GM12878 (cell line): ENCODE measurements around the gene PGAM1.

ENCODE experiments used
- BRCA1 ChIP-seq: IDR thresholded peaks from 2 replicates; pipeline ENCODE4 v1.6.1; 2011; ENCODE audit warnings: low read depth, low read length, improper control_type of control experiment
- SUZ12 ChIP-seq: fragments of 200-600 bp; sonication (generic); IDR thresholded peaks from one replicate; pipeline ENCODE4 v1.6.1; 2018; ENCODE audit warnings: antibody characterized with exemption, mild to moderate bottlenecking; ENCODE audit not compliant: unreplicated experiment
- TF ChIP-seq, protein P1 (sequence below), 3 experiments: IDR thresholded peaks in 2 of 3; conservative IDR thresholded peaks in 1 of 3; 2 replicates each; pipeline ENCODE4 v1.5.1; 2011; ENCODE audit warnings: low read depth in 3 of 3, low read length in 3 of 3, mild to moderate bottlenecking in 3 of 3, control low read depth in 2 of 3, moderate library complexity in 2 of 3, inconsistent platforms in 1 of 3, mixed read lengths in 1 of 3; ENCODE audit not compliant: control insufficient read depth in 2 of 3, insufficient read depth in 1 of 3; ENCODE audit errors: extremely low read depth in 1 of 3
- TF ChIP-seq, protein P2 (sequence below): fragments of 450-650 bp; IDR thresholded peaks from 2 replicates; pipeline ENCODE4 v1.6.1; 2016; ENCODE audit warnings: mild to moderate bottlenecking

DNA sequence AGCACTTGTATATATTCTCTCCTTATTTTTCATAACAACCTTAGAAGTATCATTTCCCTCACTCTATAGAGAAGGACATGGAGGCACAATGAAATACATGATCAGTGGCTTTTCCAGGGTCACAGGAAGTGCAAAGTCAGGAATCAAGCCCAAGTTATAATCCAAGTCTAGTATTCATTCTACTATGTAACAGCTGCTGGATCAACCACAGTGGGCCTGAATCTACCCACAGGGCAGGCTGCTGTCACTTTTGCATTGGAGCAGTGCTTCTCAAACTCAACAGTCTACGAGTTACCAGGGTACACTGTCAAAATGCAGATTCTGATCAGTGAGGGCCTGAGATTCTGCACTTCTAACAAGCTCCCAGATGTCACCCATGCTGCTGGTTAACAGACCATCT is 38.2 kb downstream of the PGAM1 start:
- TF ChIP-seq SUZ12: no peak
- TF ChIP-seq BRCA1: no peak
- TF ChIP-seq, protein P1, sequence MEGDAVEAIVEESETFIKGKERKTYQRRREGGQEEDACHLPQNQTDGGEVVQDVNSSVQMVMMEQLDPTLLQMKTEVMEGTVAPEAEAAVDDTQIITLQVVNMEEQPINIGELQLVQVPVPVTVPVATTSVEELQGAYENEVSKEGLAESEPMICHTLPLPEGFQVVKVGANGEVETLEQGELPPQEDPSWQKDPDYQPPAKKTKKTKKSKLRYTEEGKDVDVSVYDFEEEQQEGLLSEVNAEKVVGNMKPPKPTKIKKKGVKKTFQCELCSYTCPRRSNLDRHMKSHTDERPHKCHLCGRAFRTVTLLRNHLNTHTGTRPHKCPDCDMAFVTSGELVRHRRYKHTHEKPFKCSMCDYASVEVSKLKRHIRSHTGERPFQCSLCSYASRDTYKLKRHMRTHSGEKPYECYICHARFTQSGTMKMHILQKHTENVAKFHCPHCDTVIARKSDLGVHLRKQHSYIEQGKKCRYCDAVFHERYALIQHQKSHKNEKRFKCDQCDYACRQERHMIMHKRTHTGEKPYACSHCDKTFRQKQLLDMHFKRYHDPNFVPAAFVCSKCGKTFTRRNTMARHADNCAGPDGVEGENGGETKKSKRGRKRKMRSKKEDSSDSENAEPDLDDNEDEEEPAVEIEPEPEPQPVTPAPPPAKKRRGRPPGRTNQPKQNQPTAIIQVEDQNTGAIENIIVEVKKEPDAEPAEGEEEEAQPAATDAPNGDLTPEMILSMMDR (IDR thresholded peaks at IDR 0.05 in 2 of 3, conservative IDR thresholded peaks at IDR 0.05 in 1 of 3; ENCODE audit: control insufficient read depth in 2 of 3, extremely low read depth in 1 of 3, insufficient read depth in 1 of 3, low read depth in 3 of 3, low read length in 3 of 3): no peak
- TF ChIP-seq, protein P2, sequence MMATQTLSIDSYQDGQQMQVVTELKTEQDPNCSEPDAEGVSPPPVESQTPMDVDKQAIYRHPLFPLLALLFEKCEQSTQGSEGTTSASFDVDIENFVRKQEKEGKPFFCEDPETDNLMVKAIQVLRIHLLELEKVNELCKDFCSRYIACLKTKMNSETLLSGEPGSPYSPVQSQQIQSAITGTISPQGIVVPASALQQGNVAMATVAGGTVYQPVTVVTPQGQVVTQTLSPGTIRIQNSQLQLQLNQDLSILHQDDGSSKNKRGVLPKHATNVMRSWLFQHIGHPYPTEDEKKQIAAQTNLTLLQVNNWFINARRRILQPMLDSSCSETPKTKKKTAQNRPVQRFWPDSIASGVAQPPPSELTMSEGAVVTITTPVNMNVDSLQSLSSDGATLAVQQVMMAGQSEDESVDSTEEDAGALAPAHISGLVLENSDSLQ: no peak
